ENCODE results near the gene THUMPD2. TPM values are rescaled to one million over a fixed set of nuclear protein-coding genes. Genes with fewer than 3 reads are reported as not detected.

The THUMPD2 gene
- 13.6 and 13.7 TPM in 2 replicates for total RNA-seq

GRCh38 chr2:39778775-39779340, at the start of gene THUMPD2:
THUMPD2 (minus strand) TSS chr2:39779258; CDS start chr2:39779239, 19 bp downstream.

Other genes with a start within 250 kb of the THUMPD2 start
- 0.22 and 0.80 TPM in 2 replicates for gene TMEM178A, start 113.3 kb downstream of the THUMPD2 start, total RNA-seq